Activated CD4-positive, alpha-beta memory T cell treated with anti-CD3 and anti-CD28 coated beads, Interleukin-2, amount 10 ng/mL, durations not matched to agents 7 days and 5 days (primary cell): ENCODE results near the gene ADGRB3. TPM values are rescaled to one million over a fixed set of nuclear protein-coding genes. Genes with fewer than 3 reads are reported as not detected.

Experiments
- CTCF ChIA-PET: fragments of 350-600 bp; sonication (Branson Sonifier 250); formaldehyde crosslinking; loops from one replicate; lab custom pipeline; 2021; ENCODE audit warnings: antibody characterized with exemption, inconsistent platforms; lab: Charles Lee
- POLR2A ChIA-PET: fragments of 350-600 bp; sonication (Branson Sonifier 250); formaldehyde crosslinking; loops from one replicate; lab custom pipeline; 2021; ENCODE audit warnings: antibody characterized with exemption; lab: Charles Lee
- DNase-seq: peaks from one replicate; pipeline ENCODE4 v3.0.0-alpha.2; 2020
- H3K27ac Mint-ChIP-seq: one replicate; pipeline ENCODE4 v1.8.0; 2021; ENCODE audit warnings: mild to moderate bottlenecking, mixed read lengths
- H3K27me3 Mint-ChIP-seq: one replicate; pipeline ENCODE4 v1.8.0; 2021; ENCODE audit warnings: mixed read lengths
- H3K36me3 Mint-ChIP-seq: one replicate; pipeline ENCODE4 v1.8.0; 2021; ENCODE audit warnings: low read depth, mixed read lengths
- H3K4me1 Mint-ChIP-seq: one replicate; pipeline ENCODE4 v1.8.0; 2021; ENCODE audit warnings: mixed read lengths
- H3K4me3 Mint-ChIP-seq: one replicate; pipeline ENCODE4 v1.8.0; 2021; ENCODE audit warnings: mild to moderate bottlenecking, mixed read lengths
- H3K9me3 Mint-ChIP-seq: one replicate; pipeline ENCODE4 v1.8.0; 2021; ENCODE audit warnings: mixed read lengths
- total RNA-seq, 2 experiments: library from RNA; stranded (reverse); gene quantifications; one replicate each; pipeline ENCODE4 v1.2.3, GENCODE V29; 2021

ADGRB3 gene
- total RNA-seq, 2 experiments from 2014 or later = not detected

DNA sequence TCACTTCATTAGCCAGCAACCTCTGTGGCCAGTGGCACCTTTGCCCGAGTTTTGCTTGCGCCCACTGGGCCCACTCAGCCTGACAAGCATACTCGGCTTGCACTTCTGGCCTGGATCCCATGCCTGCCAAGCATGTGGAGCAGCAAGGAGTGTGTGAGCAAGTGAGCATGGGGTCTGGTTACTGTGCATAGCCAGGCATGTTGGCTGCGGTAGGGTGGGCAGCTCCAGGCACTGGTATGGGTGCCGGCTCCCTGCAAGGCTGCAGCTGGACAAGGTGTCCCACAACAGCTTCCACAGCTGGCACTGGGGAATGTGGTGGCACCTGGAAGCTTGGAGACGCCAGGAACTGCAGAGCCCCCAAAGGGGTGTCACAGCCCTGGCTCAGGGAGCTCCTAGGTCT is 510.0 kb downstream of the ADGRB3 start:
- DNase-seq = no peak
- POLR2A ChIA-PET = no interaction called here
- Mint-ChIP-seq H3K4me1 (no peaks in the 10 kb centered on the region), H3K27me3 (no peaks in the 10 kb centered on the region), H3K27ac (no peak overlapping the region), H3K36me3 (no peaks in the 10 kb centered on the region), H3K4me3 (no peak overlapping the region), H3K9me3 (no peaks in the 10 kb centered on the region)
- CTCF ChIA-PET = no interaction called here

DNA sequence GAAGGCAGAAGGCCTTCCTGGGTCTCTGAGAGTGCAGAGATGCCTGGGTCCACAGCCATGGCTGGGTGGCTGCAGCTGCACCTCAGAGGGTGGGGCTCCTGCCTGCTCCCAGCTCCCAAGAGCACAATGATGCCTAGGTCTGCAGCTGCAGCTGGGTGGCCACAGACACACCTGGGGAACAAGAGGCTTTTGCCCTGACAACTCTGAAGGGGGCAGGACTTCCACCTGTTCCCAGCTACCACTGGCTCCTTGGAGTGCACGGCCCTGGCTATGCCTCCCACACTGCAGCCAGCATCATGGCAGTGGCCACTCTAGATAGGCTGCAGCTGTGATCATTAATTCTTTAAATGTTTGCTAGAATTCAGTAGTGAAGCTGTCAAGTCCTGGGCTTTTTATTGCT is 511.3 kb downstream of the ADGRB3 start:
- H3K27me3 Mint-ChIP-seq = no peaks in the 10 kb centered on the region
- DNase-seq = no peak
- H3K27ac Mint-ChIP-seq = no peak overlapping the region
- no peaks in the 10 kb centered on the region for H3K36me3 Mint-ChIP-seq
- CTCF ChIA-PET = no interaction called here
- POLR2A ChIA-PET = no interaction called here
- no peaks in the 10 kb centered on the region for H3K9me3 Mint-ChIP-seq
- H3K4me1 Mint-ChIP-seq = no peaks in the 10 kb centered on the region
- H3K4me3 Mint-ChIP-seq = no peak overlapping the region

DNA sequence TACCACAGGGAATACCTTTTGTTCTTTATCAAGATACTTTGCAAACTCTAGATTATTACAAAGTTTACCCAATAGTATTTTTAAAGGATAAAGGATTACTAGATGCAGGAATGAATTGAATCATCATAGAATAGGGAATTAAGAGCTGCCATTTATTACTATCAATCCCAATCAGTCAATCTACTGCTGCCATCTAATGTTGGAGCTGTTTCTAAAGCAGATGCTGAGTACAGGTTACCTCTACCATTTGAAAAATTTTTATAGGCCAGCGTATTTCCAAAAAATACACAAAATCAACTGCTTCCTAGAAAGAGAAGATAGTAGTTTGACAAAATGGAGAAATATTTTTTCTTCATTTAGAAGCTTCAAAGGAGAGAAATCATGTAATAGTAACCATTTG is 520.4 kb downstream of the ADGRB3 start:
- Mint-ChIP-seq H3K36me3 (no peaks in the 10 kb centered on the region), H3K27ac (no peak overlapping the region), H3K27me3 (no peaks in the 10 kb centered on the region), H3K4me1 (no peaks in the 10 kb centered on the region), H3K9me3 (no peaks in the 10 kb centered on the region), H3K4me3 (no peak overlapping the region)
- no peak for DNase-seq
- CTCF ChIA-PET = no interaction called here
- POLR2A ChIA-PET = interaction anchor here (0.6 kb wide), 1 partner anchor 1085 kb away, joined by 3 read pairs; no protein-coding TSS in a partner anchor

DNA sequence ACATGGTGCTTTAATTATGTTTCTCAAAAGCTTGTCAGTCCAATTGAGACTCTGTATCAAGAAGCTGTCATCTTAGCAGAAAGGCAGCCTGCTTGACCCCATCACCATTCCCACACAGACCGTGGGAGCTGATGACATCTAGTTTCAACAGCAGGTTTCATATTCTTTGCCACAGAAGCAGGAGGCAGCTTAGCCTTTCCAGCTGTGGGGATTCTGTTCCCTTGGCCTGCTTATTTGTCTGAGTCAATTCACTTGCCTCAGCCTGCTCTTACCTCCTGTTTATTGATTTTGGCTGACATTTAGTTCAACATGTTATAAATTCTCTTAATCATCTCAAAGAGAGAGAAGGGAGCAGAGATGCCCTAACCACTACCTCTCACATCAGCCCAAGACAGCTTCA is 527.7 kb downstream of the ADGRB3 start:
- Mint-ChIP-seq H3K4me3 (no peak overlapping the region), H3K36me3 (no peaks in the 10 kb centered on the region), H3K27me3 (no peaks in the 10 kb centered on the region), H3K27ac (no peak overlapping the region), H3K4me1 (no peaks in the 10 kb centered on the region), H3K9me3 (no peaks in the 10 kb centered on the region)
- DNase-seq = no peak
- ChIA-PET POLR2A (no interaction called here), CTCF (no interaction called here)

DNA sequence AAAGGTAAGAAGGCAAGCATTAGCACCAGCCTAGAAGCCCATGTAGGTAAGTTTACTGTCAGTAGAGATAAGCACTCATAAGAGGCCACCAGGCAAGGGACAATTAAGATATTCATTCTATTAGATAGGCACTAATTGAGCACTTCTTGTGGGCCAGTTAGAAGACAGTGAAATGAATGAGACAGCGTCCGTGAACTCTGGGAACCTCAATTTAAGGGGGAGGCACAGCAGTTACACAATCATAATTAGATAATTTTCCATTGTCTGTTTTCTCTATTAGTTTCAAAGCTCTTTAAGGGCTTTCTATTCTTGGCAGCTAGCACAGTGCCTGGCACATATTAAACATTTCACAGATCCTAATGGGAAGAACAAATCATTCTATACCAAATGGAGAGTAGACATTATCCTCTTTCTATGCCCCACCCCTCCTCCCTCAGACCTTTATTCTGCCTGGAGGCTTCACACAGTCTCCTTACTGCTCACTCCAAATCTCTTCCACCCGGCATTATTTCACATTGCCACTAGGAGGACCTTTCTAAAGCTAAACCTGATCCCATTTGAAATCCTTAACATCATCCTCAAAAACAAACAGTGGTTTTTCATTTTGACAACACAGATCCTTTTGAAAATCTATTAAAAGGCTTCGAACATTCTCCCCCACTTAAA is 529.6 kb downstream of the ADGRB3 start:
- no peaks in the 10 kb centered on the region for H3K36me3 Mint-ChIP-seq
- no peak for DNase-seq
- H3K27ac Mint-ChIP-seq = no peak overlapping the region
- no peaks in the 10 kb centered on the region for H3K4me1 Mint-ChIP-seq
- POLR2A ChIA-PET = no interaction called here
- no peaks in the 10 kb centered on the region for H3K9me3 Mint-ChIP-seq
- no peak overlapping the region for H3K4me3 Mint-ChIP-seq
- H3K27me3 Mint-ChIP-seq = no peaks in the 10 kb centered on the region
- CTCF ChIA-PET = no interaction called here

DNA sequence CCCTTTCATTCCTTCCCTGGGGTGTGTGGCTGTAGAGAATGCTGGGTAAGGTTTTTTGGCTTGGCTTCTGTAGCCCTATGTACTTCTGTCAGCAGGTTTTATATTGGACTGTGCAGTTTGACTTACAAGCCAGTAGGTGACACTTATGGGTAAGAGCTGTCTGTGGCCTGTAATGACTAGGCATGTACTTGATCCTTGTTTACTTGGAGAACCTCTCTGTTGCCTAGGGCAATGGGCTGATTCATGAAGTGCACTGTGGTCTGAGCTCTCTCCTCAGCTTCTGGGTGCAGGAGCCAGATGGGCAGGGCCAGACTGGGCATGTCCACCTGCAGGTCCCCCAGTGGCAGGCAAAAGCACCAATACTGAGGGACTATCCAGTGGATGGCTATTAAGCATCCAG is 544.6 kb downstream of the ADGRB3 start:
- Mint-ChIP-seq H3K27ac (no peak overlapping the region), H3K4me1 (no peaks in the 10 kb centered on the region), H3K4me3 (no peak overlapping the region), H3K9me3 (peaks cover 2% of the 10 kb centered on the region), H3K27me3 (no peaks in the 10 kb centered on the region), H3K36me3 (no peaks in the 10 kb centered on the region)
- DNase-seq = no peak
- CTCF ChIA-PET = no interaction called here
- POLR2A ChIA-PET = no interaction called here

DNA sequence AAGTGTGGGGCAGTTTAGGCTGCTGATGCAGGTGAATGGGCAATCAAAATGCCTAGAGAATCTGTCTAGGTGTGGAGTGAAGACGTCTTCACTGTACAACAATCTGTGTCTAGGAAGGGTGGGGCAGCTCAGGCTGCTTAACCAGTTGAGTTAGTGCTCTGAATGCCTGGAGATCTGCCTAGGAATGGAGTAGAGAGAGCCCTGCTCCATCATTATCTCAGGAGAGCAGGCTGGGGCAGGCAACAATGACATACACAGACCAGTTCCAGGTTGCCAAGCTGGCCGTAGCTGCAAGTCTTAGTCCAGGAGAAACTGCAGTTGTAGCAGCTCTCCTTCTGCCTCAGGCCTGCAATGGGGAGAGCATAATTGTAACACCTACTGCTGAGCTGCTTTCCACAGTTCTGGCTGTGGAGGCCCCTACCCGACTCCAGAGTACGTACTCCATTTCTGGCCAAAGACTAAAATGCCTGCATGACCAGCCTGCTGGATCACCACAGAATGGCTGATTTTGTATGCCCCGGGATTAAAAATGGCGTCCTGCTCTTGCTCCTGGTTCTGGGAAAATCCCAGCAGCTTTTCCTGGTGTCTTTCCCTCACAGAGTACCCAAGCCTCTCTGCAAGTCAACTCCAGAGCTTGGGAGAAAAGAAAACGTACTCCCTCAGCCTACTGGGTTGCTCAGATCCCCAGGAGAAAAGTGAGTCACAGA is 545.4 kb downstream of the ADGRB3 start:
- no peak for DNase-seq
- no peak overlapping the region for H3K4me3 Mint-ChIP-seq
- peaks cover 2% of the 10 kb centered on the region for H3K9me3 Mint-ChIP-seq
- H3K36me3 Mint-ChIP-seq = no peaks in the 10 kb centered on the region
- H3K27ac Mint-ChIP-seq = no peak overlapping the region
- CTCF ChIA-PET = no interaction called here
- no peaks in the 10 kb centered on the region for H3K27me3 Mint-ChIP-seq
- H3K4me1 Mint-ChIP-seq = no peaks in the 10 kb centered on the region
- POLR2A ChIA-PET = no interaction called here

DNA sequence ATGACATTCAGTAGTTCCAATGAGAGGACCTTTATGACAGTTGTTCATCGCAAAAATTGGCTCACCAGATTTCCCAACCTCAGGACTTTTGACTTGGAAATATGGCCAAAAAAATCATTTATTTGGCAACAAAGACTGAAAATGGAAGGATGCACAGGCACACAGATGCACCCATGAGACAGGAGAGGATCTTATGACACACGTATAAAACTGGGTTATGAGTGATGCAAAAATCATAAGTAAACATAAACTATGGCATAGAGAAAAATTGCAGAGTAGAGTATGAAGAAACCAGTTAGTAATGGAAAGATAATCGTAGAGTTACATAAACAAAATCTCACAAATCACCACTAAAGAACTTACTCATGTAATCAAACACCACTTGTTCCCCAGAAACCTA is 546.9 kb downstream of the ADGRB3 start:
- Mint-ChIP-seq H3K36me3 (no peaks in the 10 kb centered on the region), H3K27me3 (no peaks in the 10 kb centered on the region), H3K4me1 (no peaks in the 10 kb centered on the region), H3K4me3 (no peak overlapping the region), H3K9me3 (peaks cover 2% of the 10 kb centered on the region), H3K27ac (no peak overlapping the region)
- DNase-seq = no peak
- CTCF ChIA-PET = no interaction called here
- POLR2A ChIA-PET = no interaction called here

DNA sequence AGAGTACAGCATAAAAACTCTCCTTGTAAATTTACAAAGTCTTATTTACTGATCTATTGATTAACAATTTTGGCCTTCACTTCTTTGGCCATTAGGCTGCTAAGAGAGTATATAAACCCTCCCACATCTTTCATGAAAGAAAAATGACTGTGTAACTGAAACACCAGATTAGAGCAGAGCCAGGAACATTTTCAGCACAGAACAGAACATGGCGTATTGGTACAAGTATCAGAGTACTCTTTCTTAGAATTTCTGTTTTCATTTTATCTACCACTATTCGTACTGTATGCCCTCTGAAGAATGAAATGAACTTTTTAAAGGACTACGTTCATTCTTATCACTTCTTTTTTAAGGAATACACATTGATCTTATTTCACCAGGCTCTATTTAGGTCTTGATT is 550.2 kb downstream of the ADGRB3 start:
- DNase-seq = no peak
- no peaks in the 10 kb centered on the region for H3K4me1 Mint-ChIP-seq
- POLR2A ChIA-PET = no interaction called here
- H3K27me3 Mint-ChIP-seq = no peaks in the 10 kb centered on the region
- no peaks in the 10 kb centered on the region for H3K36me3 Mint-ChIP-seq
- H3K9me3 Mint-ChIP-seq = no peaks in the 10 kb centered on the region
- CTCF ChIA-PET = no interaction called here
- no peak overlapping the region for H3K27ac Mint-ChIP-seq
- H3K4me3 Mint-ChIP-seq = no peak overlapping the region

DNA sequence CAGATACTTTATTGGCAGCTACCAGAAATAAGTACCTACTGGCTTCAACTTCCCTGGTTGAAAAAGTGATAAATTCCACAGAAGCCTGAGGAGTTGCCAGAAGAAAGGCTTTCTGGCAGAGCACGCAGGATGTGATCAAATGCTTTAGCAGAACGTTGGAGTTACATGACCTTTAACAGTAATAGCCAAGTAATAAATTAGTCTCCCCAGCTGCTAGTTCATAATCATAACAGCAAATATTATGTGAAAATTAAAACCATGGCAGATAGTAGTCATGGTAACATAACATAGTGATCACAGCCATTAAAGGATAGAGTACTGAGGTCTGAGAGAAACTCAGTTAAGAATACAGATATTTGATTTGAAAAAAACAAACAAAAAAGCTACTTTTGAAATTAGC is 567.7 kb downstream of the ADGRB3 start:
- Mint-ChIP-seq H3K27ac (no peak overlapping the region), H3K36me3 (no peaks in the 10 kb centered on the region), H3K4me3 (no peak overlapping the region), H3K9me3 (no peaks in the 10 kb centered on the region), H3K4me1 (no peaks in the 10 kb centered on the region), H3K27me3 (no peaks in the 10 kb centered on the region)
- no peak for DNase-seq
- ChIA-PET POLR2A (no interaction called here), CTCF (no interaction called here)

DNA sequence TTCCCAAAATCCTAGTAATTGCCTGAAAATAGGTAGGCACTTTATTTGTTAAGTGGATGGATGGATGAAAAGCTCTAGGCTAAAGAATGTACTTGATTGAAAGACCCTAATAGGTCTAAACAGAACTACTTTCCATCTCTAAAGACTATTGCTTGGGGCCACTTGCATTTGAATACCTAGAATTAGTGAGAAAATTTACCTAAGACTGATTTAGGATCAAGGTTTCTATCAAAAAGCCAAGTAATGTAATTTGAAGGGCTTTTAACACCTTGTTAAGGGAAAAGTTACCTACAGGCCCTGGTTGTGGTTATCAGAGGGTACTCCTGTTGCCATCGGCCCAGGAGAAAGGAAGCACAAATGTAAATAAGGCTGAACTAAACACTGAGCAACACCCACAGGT is 581.0 kb downstream of the ADGRB3 start:
- Mint-ChIP-seq H3K4me1 (no peaks in the 10 kb centered on the region), H3K4me3 (no peak overlapping the region), H3K36me3 (no peaks in the 10 kb centered on the region), H3K9me3 (peaks cover under 1% of the 10 kb centered on the region), H3K27ac (no peak overlapping the region), H3K27me3 (no peaks in the 10 kb centered on the region)
- CTCF ChIA-PET = no interaction called here
- DNase-seq = no peak
- POLR2A ChIA-PET = no interaction called here

DNA sequence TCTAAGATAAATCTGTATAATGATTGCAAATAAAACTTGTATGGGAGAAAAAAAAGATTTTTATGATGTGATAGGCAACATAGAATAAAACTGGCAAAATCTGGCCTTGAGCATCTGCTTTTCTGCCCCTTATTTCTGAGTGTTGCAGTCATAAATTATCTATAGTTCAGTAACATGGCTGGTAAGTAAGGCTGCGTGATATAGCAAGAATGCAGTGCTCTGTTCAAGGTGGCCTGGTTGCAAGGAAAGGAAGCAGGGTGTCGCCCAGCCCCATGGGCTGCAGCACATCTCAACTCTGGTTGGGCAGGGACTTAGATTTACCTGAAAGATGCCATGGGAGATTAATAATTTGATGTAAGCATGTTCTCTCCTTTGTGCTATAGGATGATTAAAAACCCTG is 582.3 kb downstream of the ADGRB3 start:
- Mint-ChIP-seq H3K4me3 (no peak overlapping the region), H3K36me3 (no peaks in the 10 kb centered on the region), H3K27ac (no peak overlapping the region), H3K9me3 (no peaks in the 10 kb centered on the region), H3K27me3 (no peaks in the 10 kb centered on the region), H3K4me1 (no peaks in the 10 kb centered on the region)
- CTCF ChIA-PET = no interaction called here
- POLR2A ChIA-PET = no interaction called here
- DNase-seq = no peak

DNA sequence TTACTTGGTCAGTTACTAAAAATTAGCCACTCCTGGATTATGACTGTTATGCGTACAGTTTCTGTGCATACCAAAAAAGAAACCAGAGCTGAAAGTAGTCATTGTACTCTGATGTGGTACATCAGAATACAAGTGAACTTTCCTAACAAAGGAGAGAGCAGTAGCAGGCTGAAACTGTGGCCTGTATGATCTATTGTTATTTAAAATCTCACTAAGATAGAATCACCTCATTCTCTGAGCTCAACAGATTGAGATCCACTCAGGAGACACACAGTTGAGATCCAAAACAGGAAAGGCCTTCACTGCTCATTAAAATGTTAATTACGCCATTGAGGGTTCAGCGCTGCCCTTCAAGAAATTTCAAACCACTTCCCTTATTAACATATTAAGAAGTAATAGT is 585.3 kb downstream of the ADGRB3 start:
- ChIA-PET CTCF (no interaction called here), POLR2A (no interaction called here)
- no peaks in the 10 kb centered on the region for H3K27me3 Mint-ChIP-seq
- no peak overlapping the region for H3K4me3 Mint-ChIP-seq
- H3K27ac Mint-ChIP-seq = no peak overlapping the region
- no peaks in the 10 kb centered on the region for H3K4me1 Mint-ChIP-seq
- no peaks in the 10 kb centered on the region for H3K36me3 Mint-ChIP-seq
- DNase-seq = no peak
- no peaks in the 10 kb centered on the region for H3K9me3 Mint-ChIP-seq

DNA sequence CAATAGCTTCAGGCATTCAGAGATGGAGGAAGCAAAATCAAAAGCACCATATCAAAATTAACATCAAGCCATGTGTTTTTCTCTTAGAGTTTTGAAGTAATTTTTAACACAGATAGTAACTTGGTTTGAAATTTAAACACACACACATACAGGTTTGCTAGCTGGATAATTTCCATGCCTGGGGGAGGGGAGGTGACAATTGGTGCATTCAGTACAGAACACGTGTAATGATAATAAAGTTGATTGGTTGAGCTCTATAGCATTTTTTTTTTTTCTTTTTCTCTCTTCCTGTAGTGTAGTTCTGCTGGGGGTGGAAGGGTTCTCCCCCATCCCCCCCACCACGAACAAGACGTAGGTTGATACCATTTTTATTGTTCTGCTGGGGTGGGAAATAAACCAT is 596.9 kb downstream of the ADGRB3 start:
- Mint-ChIP-seq H3K4me1 (no peaks in the 10 kb centered on the region), H3K27me3 (no peaks in the 10 kb centered on the region), H3K4me3 (no peak overlapping the region), H3K9me3 (no peaks in the 10 kb centered on the region), H3K27ac (no peak overlapping the region), H3K36me3 (no peaks in the 10 kb centered on the region)
- no peak for DNase-seq
- CTCF ChIA-PET = no interaction called here
- POLR2A ChIA-PET = no interaction called here
